ENCODE data around the gene OLFML1.

OLFML1 gene

GRCh38 chr11:7523416-7524210, 38.3 kb downstream of the OLFML1 start:
- no peak for DNase-seq
- TF ChIP-seq GATA1 (IDR thresholded peaks at IDR 0.05; ENCODE audit: low read depth, low read length) (no peak), POLR2A (IDR thresholded peaks at IDR 0.05; ENCODE audit: low read length) (no peak)

- no peak for DNase-seq
- TF ChIP-seq POLR2A (IDR thresholded peaks at IDR 0.05; ENCODE audit: low read length): no peak
- no peak for TF ChIP-seq GATA1 (IDR thresholded peaks at IDR 0.05; ENCODE audit: low read depth, low read length)
These were observed 39.3 kb downstream of the OLFML1 start for GRCh38 chr11:7524462-7525235.

GRCh38 chr11:7525424-7525823, 40.1 kb downstream of the OLFML1 start:
- TF ChIP-seq GATA1 (IDR thresholded peaks at IDR 0.05; ENCODE audit: low read depth, low read length) (no peak), POLR2A (IDR thresholded peaks at IDR 0.05; ENCODE audit: low read length) (no peak)
- DNase-seq: no peak

GRCh38 chr11:7527029-7527428, 41.7 kb downstream of the OLFML1 start:
- TF ChIP-seq GATA1 (IDR thresholded peaks at IDR 0.05; ENCODE audit: low read depth, low read length) (no peak), POLR2A (IDR thresholded peaks at IDR 0.05; ENCODE audit: low read length) (no peak)
- DNase-seq: no peak

GRCh38 chr11:7528514-7529049, 43.3 kb downstream of the OLFML1 start:
- no peak for TF ChIP-seq POLR2A (IDR thresholded peaks at IDR 0.05; ENCODE audit: low read length)
- DNase-seq: no peak

- no peak for TF ChIP-seq GATA1 (IDR thresholded peaks at IDR 0.05; ENCODE audit: low read depth, low read length)
- TF ChIP-seq POLR2A (IDR thresholded peaks at IDR 0.05; ENCODE audit: low read length): no peak
- no peak for DNase-seq
These were observed 44.8 kb downstream of the OLFML1 start for GRCh38 chr11:7530013-7530640.

GRCh38 chr11:7531011-7531410, 45.7 kb downstream of the OLFML1 start:
- TF ChIP-seq POLR2A (IDR thresholded peaks at IDR 0.05; ENCODE audit: low read length) (no peak), GATA1 (IDR thresholded peaks at IDR 0.05; ENCODE audit: low read depth, low read length) (no peak)
- no peak for DNase-seq

GRCh38 chr11:7532405-7533145, 47.3 kb downstream of the OLFML1 start:
- TF ChIP-seq POLR2A (IDR thresholded peaks at IDR 0.05; ENCODE audit: low read length) (no peak), GATA1 (IDR thresholded peaks at IDR 0.05; ENCODE audit: low read depth, low read length) (no peak)
- no peak for DNase-seq

- no peak for DNase-seq
- no peak for TF ChIP-seq GATA1 (IDR thresholded peaks at IDR 0.05; ENCODE audit: low read depth, low read length)
- TF ChIP-seq POLR2A (IDR thresholded peaks at IDR 0.05; ENCODE audit: low read length): no peak
These were observed 48.1 kb downstream of the OLFML1 start for GRCh38 chr11:7533199-7534041.

GRCh38 chr11:7534042-7534378, 48.7 kb downstream of the OLFML1 start:
- no peak for TF ChIP-seq GATA1 (IDR thresholded peaks at IDR 0.05; ENCODE audit: low read depth, low read length)
- TF ChIP-seq POLR2A (IDR thresholded peaks at IDR 0.05; ENCODE audit: low read length): no peak
- no peak for DNase-seq

- TF ChIP-seq GATA1 (IDR thresholded peaks at IDR 0.05; ENCODE audit: low read depth, low read length) (no peak), POLR2A (IDR thresholded peaks at IDR 0.05; ENCODE audit: low read length) (no peak)
- DNase-seq: no peak
These were observed 50.8 kb downstream of the OLFML1 start for GRCh38 chr11:7536100-7536499.

GRCh38 chr11:7537265-7537664, 52.0 kb downstream of the OLFML1 start:
- no peak for DNase-seq
- TF ChIP-seq POLR2A (IDR thresholded peaks at IDR 0.05; ENCODE audit: low read length) (no peak), GATA1 (IDR thresholded peaks at IDR 0.05; ENCODE audit: low read depth, low read length) (no peak)

GRCh38 chr11:7538031-7538430, 52.7 kb downstream of the OLFML1 start:
- TF ChIP-seq GATA1 (IDR thresholded peaks at IDR 0.05; ENCODE audit: low read depth, low read length) (no peak), POLR2A (IDR thresholded peaks at IDR 0.05; ENCODE audit: low read length) (no peak)

More at GRCh38 chr11:7538031-7538430, 52.7 kb downstream of the OLFML1 start:
- no peak for DNase-seq
